Effector CD8-positive, alpha-beta T cell (primary cell): ENCODE data around the gene CLTB.

Experiments used
- DNase-seq: peaks from one replicate; lab custom pipeline; 2025; lab: John Stamatoyannopoulos, UW

CLTB gene

GRCh38 chr5:176382721-176383120 lies 33.6 kb downstream of the CLTB start:
- no peak for DNase-seq

- DNase-seq: no peak
These were observed 34.4 kb downstream of the CLTB start for GRCh38 chr5:176381979-176382378.

GRCh38 chr5:176381423-176381822 lies 34.9 kb downstream of the CLTB start:
- DNase-seq: no peak

GRCh38 chr5:176379881-176380280 lies 36.5 kb downstream of the CLTB start:
- no peak for DNase-seq

- DNase-seq: no peak
These were observed 43.1 kb downstream of the CLTB start for GRCh38 chr5:176373100-176373818.

GRCh38 chr5:176371621-176372539 lies 44.5 kb downstream of the CLTB start:
- no peak for DNase-seq

- no peak for DNase-seq
These were observed 46.2 kb downstream of the CLTB start for GRCh38 chr5:176369934-176370711.

GRCh38 chr5:176368726-176369125 lies 47.6 kb downstream of the CLTB start:
- DNase-seq: no peak

GRCh38 chr5:176366232-176366894 lies 50.0 kb downstream of the CLTB start:
- DNase-seq: no peak

GRCh38 chr5:176365351-176366231 lies 50.7 kb downstream of the CLTB start, which contains the start of gene ARL10:
Gene ARL10 (plus strand): TSS chr5:176365487. CDS start chr5:176365564, 77 bp downstream.
- peak; percentile 37 for DNase-seq

- DNase-seq: no peak
These were observed 51.5 kb downstream of the CLTB start for GRCh38 chr5:176364765-176365350.

GRCh38 chr5:176362233-176362490 lies 54.2 kb downstream of the CLTB start:
- DNase-seq: no peak

GRCh38 chr5:176361437-176362232 lies 54.7 kb downstream of the CLTB start, which contains the start of gene KIAA1191:
Gene KIAA1191 (minus strand): TSS chr5:176361764. CDS start chr5:176359508, 2,256 bp downstream.
- DNase-seq: peak; percentile 88

- DNase-seq: no peak
These were observed 55.4 kb downstream of the CLTB start for GRCh38 chr5:176360894-176361436.

GRCh38 chr5:176359658-176360057 lies 56.7 kb downstream of the CLTB start:
- no peak for DNase-seq

- no peak for DNase-seq
These were observed 60.2 kb downstream of the CLTB start for GRCh38 chr5:176356179-176356566.

GRCh38 chr5:176355400-176356178 lies 60.8 kb downstream of the CLTB start:
- no peak for DNase-seq

GRCh38 chr5:176353533-176353932 lies 62.8 kb downstream of the CLTB start:
- no peak for DNase-seq
